Ovary (tissue), 3 donors: ENCODE measurements around the gene GPC3.

Experiments
- POLR2A ChIP-seq: fragments of 450-650 bp; IDR thresholded peaks from one replicate; pipeline ENCODE4 v1.6.1; 2017; ENCODE audit warnings: antibody characterized with exemption, mild to moderate bottlenecking, moderate library complexity
- TF ChIP-seq, protein P1 (sequence below), 3 donors: fragments of 450-650 bp in 2 of 3; fragments of 200-600 bp in 1 of 3; IDR thresholded peaks; one replicate each; pipeline versions ENCODE4 v1.5.1 to v1.8.0; 2016 to 2022; ENCODE audit warnings: antibody characterized with exemption in 3 of 3, mild to moderate bottlenecking in 1 of 3
- donor health status: DM: no; HTN: no; CAD: no.

DNA sequence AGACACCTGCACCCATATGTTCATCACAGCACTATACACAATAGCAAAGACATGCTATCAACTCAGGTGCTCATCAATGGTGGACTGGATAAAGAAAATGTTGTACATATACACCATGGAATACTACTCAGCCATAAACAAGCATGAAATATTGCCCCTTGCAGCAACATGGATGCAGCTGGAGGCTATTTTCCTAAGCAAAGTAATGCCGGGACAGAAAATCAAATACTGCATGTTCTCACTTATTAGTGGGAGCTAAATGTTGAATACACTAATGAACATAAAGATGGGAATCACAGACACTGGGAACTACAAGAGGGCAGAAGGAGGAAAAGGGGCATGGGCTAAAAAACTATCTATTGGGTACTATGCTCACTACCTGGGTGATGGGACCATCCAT is 278.5 kb downstream of the GPC3 start:
- TF ChIP-seq, protein P1, sequence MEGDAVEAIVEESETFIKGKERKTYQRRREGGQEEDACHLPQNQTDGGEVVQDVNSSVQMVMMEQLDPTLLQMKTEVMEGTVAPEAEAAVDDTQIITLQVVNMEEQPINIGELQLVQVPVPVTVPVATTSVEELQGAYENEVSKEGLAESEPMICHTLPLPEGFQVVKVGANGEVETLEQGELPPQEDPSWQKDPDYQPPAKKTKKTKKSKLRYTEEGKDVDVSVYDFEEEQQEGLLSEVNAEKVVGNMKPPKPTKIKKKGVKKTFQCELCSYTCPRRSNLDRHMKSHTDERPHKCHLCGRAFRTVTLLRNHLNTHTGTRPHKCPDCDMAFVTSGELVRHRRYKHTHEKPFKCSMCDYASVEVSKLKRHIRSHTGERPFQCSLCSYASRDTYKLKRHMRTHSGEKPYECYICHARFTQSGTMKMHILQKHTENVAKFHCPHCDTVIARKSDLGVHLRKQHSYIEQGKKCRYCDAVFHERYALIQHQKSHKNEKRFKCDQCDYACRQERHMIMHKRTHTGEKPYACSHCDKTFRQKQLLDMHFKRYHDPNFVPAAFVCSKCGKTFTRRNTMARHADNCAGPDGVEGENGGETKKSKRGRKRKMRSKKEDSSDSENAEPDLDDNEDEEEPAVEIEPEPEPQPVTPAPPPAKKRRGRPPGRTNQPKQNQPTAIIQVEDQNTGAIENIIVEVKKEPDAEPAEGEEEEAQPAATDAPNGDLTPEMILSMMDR (IDR thresholded peaks at IDR 0.05) = no peak
- TF ChIP-seq POLR2A = no peak
